IMR-90 (cell line): ENCODE results near the gene ZMYM4. TPM values are rescaled to one million over a fixed set of nuclear protein-coding genes. Genes with fewer than 3 reads are reported as not detected.
A peak's percentile ranks its signal among the peaks of the same experiment; 100 is the strongest.

ENCODE experiments used
- ATAC-seq: fragments of 200-7000 bp; cut with Tn5 transposase; 2 replicates; pipeline ENCODE4 v1.9.1; 2020; ENCODE audit warnings: low read depth, mild to moderate bottlenecking, moderate library complexity
- BruUV-seq: library from RNA; stranded (reverse); fragments of 400-500 nt; replicated peaks from 2 replicates; lab custom pipeline; 2021; lab: Mats Ljungman, UMichigan
- CTCF ChIA-PET: fragments of 300-600 bp; formaldehyde crosslinking; extraction: SDS; loops from one replicate; lab custom pipeline; 2021; ENCODE audit warnings: antibody characterized with exemption; lab: Yijun Ruan, JAX
- POLR2A ChIA-PET: fragments of 300-600 bp; sonication (Branson Sonifier 250); formaldehyde crosslinking; loops from one replicate; lab custom pipeline; 2022; ENCODE audit warnings: antibody characterized with exemption; ENCODE audit not compliant: unreplicated experiment; lab: Charles Lee
- DNase-seq: peaks from one replicate; pipeline ENCODE4 v3.0.0; 2013
- H2AFZ ChIP-seq: replicated peaks from 2 replicates; pipeline ENCODE3; 2013; ENCODE audit warnings: low read length, mild to moderate bottlenecking; ENCODE audit not compliant: poor library complexity
- H2AK5ac ChIP-seq: 2 replicates; pipeline ENCODE4 v1.6.1; 2013; ENCODE audit warnings: low read depth, low read length, inconsistent platforms
- H2AK9ac ChIP-seq: replicated peaks from 2 replicates; pipeline ENCODE3; 2013; ENCODE audit warnings: mild to moderate bottlenecking, low read depth, low read length, moderate library complexity; ENCODE audit not compliant: poor library complexity
- H2BK120ac ChIP-seq: 2 replicates; pipeline ENCODE4 v1.6.1; 2013; ENCODE audit warnings: low read depth, low read length, inconsistent platforms
- H2BK15ac ChIP-seq: 3 replicates; pipeline ENCODE4 v1.6.1; 2013; ENCODE audit warnings: low read depth, low read length, inconsistent platforms
- H2BK20ac ChIP-seq: 2 replicates; pipeline ENCODE4 v1.6.1; 2013; ENCODE audit warnings: low read depth, mild to moderate bottlenecking, inconsistent platforms, low read length, moderate library complexity
- H2BK5ac ChIP-seq: 2 replicates; pipeline ENCODE4 v1.6.1; 2013; ENCODE audit warnings: mild to moderate bottlenecking, low read depth, low read length, inconsistent platforms; ENCODE audit not compliant: poor library complexity, severe bottlenecking
- H3K14ac ChIP-seq: replicated peaks from 2 replicates; pipeline ENCODE4 v1.6.1; 2013; ENCODE audit warnings: low read depth, low read length, inconsistent platforms
- H3K18ac ChIP-seq: 2 replicates; pipeline ENCODE4 v1.6.1; 2013; ENCODE audit warnings: low read depth, low read length, control low read depth
- H3K23ac ChIP-seq: 2 replicates; pipeline ENCODE4 v1.6.1; 2013; ENCODE audit warnings: low read depth, low read length, inconsistent platforms
- H3K27ac ChIP-seq: 2 replicates; pipeline ENCODE4 v1.5.1; 2013; ENCODE audit warnings: mild to moderate bottlenecking, control low read depth, low read length; ENCODE audit not compliant: insufficient read depth
- H3K27me3 ChIP-seq: 2 replicates; pipeline ENCODE4 v1.6.1; 2013; ENCODE audit warnings: low read length; ENCODE audit not compliant: control insufficient read depth, insufficient read depth
- H3K36me3 ChIP-seq: 2 replicates; pipeline ENCODE4 v1.6.1; 2013; ENCODE audit warnings: low read length, mixed read lengths; ENCODE audit not compliant: control insufficient read depth, insufficient read depth
- H3K4ac ChIP-seq: 2 replicates; pipeline ENCODE4 v1.6.1; 2013; ENCODE audit warnings: low read depth, low read length, inconsistent platforms
- H3K4me1 ChIP-seq: 2 replicates; pipeline ENCODE4 v1.6.1; 2013; ENCODE audit warnings: low read length, mixed read lengths; ENCODE audit not compliant: control insufficient read depth, insufficient read depth
- H3K4me2 ChIP-seq: 2 replicates; pipeline ENCODE4 v1.6.1; 2013; ENCODE audit warnings: low read depth, mild to moderate bottlenecking, control low read depth, low read length, moderate library complexity
- H3K4me3 ChIP-seq: 2 replicates; pipeline ENCODE4 v1.5.1; 2013; ENCODE audit warnings: low read depth, mild to moderate bottlenecking, control low read depth, low read length, moderate library complexity; ENCODE audit not compliant: insufficient read depth
- H3K56ac ChIP-seq: 2 replicates; pipeline ENCODE4 v1.6.1; 2013; ENCODE audit warnings: low read length, inconsistent platforms; ENCODE audit not compliant: insufficient read depth; ENCODE audit errors: extremely low read depth
- H3K79me1 ChIP-seq, 2 experiments: 2 replicates each; pipeline ENCODE4 v1.6.1; 2013; ENCODE audit warnings: low read length in 2 of 2, inconsistent platforms in 1 of 2, low read depth in 1 of 2
- H3K9ac ChIP-seq: 2 replicates; pipeline ENCODE4 v1.6.1; 2013; ENCODE audit warnings: low read depth, low read length, control low read depth
- H3K9me1 ChIP-seq: 2 replicates; pipeline ENCODE4 v1.6.1; 2013; ENCODE audit warnings: low read length, inconsistent platforms; ENCODE audit not compliant: insufficient read depth
- H3K9me3 ChIP-seq: 2 replicates; pipeline ENCODE4 v1.6.1; 2013; ENCODE audit warnings: low read length; ENCODE audit not compliant: control insufficient read depth, insufficient read depth
- H4K20me1 ChIP-seq: 2 replicates; pipeline ENCODE4 v1.6.1; 2013; ENCODE audit warnings: low read length, inconsistent platforms; ENCODE audit not compliant: insufficient read depth
- H4K5ac ChIP-seq: 2 replicates; pipeline ENCODE4 v1.6.1; 2013; ENCODE audit warnings: mild to moderate bottlenecking, low read depth, low read length, control low read depth
- H4K8ac ChIP-seq, 2 experiments: 2 replicates each; pipeline ENCODE4 v1.6.1; 2013; ENCODE audit warnings: low read depth in 2 of 2, low read length in 2 of 2, control low read depth in 1 of 2, inconsistent platforms in 1 of 2
- H4K91ac ChIP-seq: 2 replicates; pipeline ENCODE4 v1.6.1; 2013; ENCODE audit warnings: low read depth, low read length, inconsistent platforms; ENCODE audit not compliant: insufficient read depth
- ELK1 ChIP-seq: fragments of 150-350 bp; IDR thresholded peaks from 2 replicates; pipeline ENCODE4 v1.6.1; 2016; ENCODE audit warnings: low read depth, mild to moderate bottlenecking, low read length, moderate library complexity, borderline replicate concordance
- NFE2L2 ChIP-seq: fragments of 150-350 bp; IDR thresholded peaks from 2 replicates; pipeline ENCODE4 v1.6.1; 2016; ENCODE audit warnings: low read depth, mild to moderate bottlenecking, low read length
- POLR2A ChIP-seq: IDR thresholded peaks from 2 replicates; pipeline ENCODE4 v1.6.1; 2012; ENCODE audit warnings: mild to moderate bottlenecking, low read depth, low read length
- RAD21 ChIP-seq: IDR thresholded peaks from 2 replicates; pipeline ENCODE4 v1.6.1; 2012; ENCODE audit warnings: low read length, improper control_type of control experiment
- SMC3 ChIP-seq: fragments of 150-350 bp; IDR thresholded peaks from 2 replicates; pipeline ENCODE4 v1.6.1; 2016; ENCODE audit warnings: low read depth, mild to moderate bottlenecking, antibody characterized with exemption, low read length, moderate library complexity
- USF2 ChIP-seq: fragments of 150-350 bp; IDR thresholded peaks from 2 replicates; pipeline ENCODE4 v1.6.1; 2017; ENCODE audit warnings: mild to moderate bottlenecking, antibody characterized with exemption, low read length, low read depth
- WGBS, 2 experiments: methylation state at CpG; one replicate each; pipeline versions ENCODE4 v1.1.5 to v1.1.7; 2013; ENCODE audit warnings: missing lambda C conversion rate in 2 of 2; ENCODE audit not compliant: insufficient read length in 1 of 2; ENCODE audit errors: extremely low coverage in 2 of 2; 5-methylcytosine and 5-hydroxymethylcytosine counted together
- dilution Hi-C: fragments of 300-500 bp; cut with HindIII; formaldehyde crosslinking; loops from one replicate; pipeline ENCODE4 v1.14.3; 2018; ENCODE audit warnings: low sequenced_read_pairs; ENCODE audit not compliant: unreplicated experiment
- in situ Hi-C: fragments of 300-500 bp; cut with MboI; formaldehyde crosslinking; loops from 3 replicates; pipeline ENCODE4 v1.14.3; 2019; ENCODE audit warnings: low sequenced_read_pairs, inconsistent platforms, mixed read lengths
- intact Hi-C: fragments of 100-400 bp; cut with micrococcal nuclease; formaldehyde crosslinking; loops from 2 replicates; pipeline ENCODE4 v1.10.0; 2022
- polyA plus RNA-seq, 3 experiments: library from polyadenylated mRNA; depleted of rRNA; stranded (reverse); fragments of >200 nt; gene quantifications; 2 replicates each; pipeline ENCODE4 v1.2.3, GENCODE V29; 2012; ENCODE audit warnings: low replicate concordance in 1 of 3
- total RNA-seq: library from RNA; depleted of rRNA; stranded (reverse); fragments of >200 nt; gene quantifications from 2 replicates; pipeline ENCODE4 v1.2.3, GENCODE V29; 2012

ZMYM4 gene
- total and polyA plus RNA-seq, 2 of the 4 experiments (the other 2 are of a cell fraction): 14.7 to 53.8 TPM

- TF ChIP-seq USF2: peak; percentile 80
Measured at GRCh38 chr1:35452106-35452774, 183.7 kb downstream of the ZMYM4 start (continued).

DNA sequence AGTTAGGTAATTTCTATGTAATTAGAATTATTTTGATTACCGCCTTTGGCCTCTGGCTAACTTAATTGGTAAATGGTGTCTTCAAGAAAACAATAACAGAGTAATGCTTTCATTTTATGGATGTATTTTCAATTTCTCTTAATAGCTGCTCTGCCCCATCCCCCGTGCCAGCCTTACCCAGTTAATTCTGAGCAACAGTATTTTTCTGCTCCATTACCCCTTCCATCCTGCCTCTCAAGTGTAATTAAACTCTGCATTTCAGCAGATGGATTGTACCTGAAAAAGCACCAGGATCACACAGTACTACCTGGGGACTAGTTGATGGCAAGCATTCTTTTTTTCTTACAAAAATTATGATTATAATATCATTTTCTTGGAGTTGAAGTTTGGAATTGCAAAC lies 184.5 kb downstream of the ZMYM4 start:
- DNase-seq: no peak
- H4K8ac ChIP-seq: no peak overlapping the region
- no peak overlapping the region for H2BK120ac ChIP-seq
- H2AK5ac ChIP-seq: no peak overlapping the region
- dilution Hi-C loops: no loop called here
- no peak overlapping the region for H3K23ac ChIP-seq
- ATAC-seq: no peak
- H3K79me1 ChIP-seq: peaks cover 5 to 16% of the 10 kb centered on the region in 2 experiments; a peak in 3 of 4 replicates
- no peak overlapping the region for H3K9ac ChIP-seq
- no peaks in the 10 kb centered on the region for H3K27me3 ChIP-seq
- H2BK15ac ChIP-seq: no peak overlapping the region
- no peak overlapping the region for H2BK5ac ChIP-seq
- no peak overlapping the region for H3K4me2 ChIP-seq
- no peak overlapping the region for H3K14ac ChIP-seq
- peaks cover 13% of the 10 kb centered on the region for H3K9me1 ChIP-seq
- no peak overlapping the region for H2AK9ac ChIP-seq
- peaks cover 10% of the 10 kb centered on the region; the same call in 1 of the 2 replicates for H3K36me3 ChIP-seq
- ChIA-PET CTCF (interaction anchor here (0.6 to 2.7 kb wide), 5 partner anchors 87 to 112 kb away, joined by 3 to 21 read pairs (median 4); partner anchors contain the start of gene KIAA0319L), POLR2A (interaction anchor here (0.6 to 0.7 kb wide), 2 partner anchors 103 to 115 kb away, joined by 3 read pairs; no protein-coding TSS in a partner anchor)
- H2AFZ ChIP-seq: no peak overlapping the region
- no peak overlapping the region for H4K5ac ChIP-seq
- H3K9me3 ChIP-seq: no peaks in the 10 kb centered on the region
- WGBS, 2 experiments: no CpG with 5 or more reads among the region's 2 CpGs
- in situ Hi-C loops: loop anchor here (5.0 kb wide), 2 partner anchors 109 to 264 kb away; partner anchors contain the start of gene C1orf216
- H3K4me1 ChIP-seq: peaks cover 21% of the 10 kb centered on the region
- no peak overlapping the region for H4K91ac ChIP-seq
- H3K4me3 ChIP-seq: no peak overlapping the region
- no peak overlapping the region for H3K18ac ChIP-seq
- no peak overlapping the region for H2BK20ac ChIP-seq
- no TSS peak for BruUV-seq
- intact Hi-C loops: loop anchor here (5.0 kb wide), 1 partner anchor 184 kb away; no protein-coding TSS in a partner anchor
- peaks cover 4% of the 10 kb centered on the region; the same call in 1 of the 2 replicates for H4K20me1 ChIP-seq
- H3K4ac ChIP-seq: no peak overlapping the region
- H3K56ac ChIP-seq: no peak overlapping the region
- no peak for TF ChIP-seq RAD21
- no peak for TF ChIP-seq POLR2A
- TF ChIP-seq NFE2L2: no peak
- TF ChIP-seq SMC3: no peak
- no peak for TF ChIP-seq ELK1
- no peak overlapping the region for H3K27ac ChIP-seq
